GM06990 (cell line): Measurements from ENCODE around the gene NR3C2.

ENCODE experiments used
- DNase-seq: peaks from one replicate; pipeline ENCODE4 v3.0.0-alpha.2; 2011; ENCODE audit not compliant: insufficient read length; ENCODE audit errors: extremely low read depth
- H3K27me3 ChIP-seq: replicated peaks from 2 replicates; pipeline ENCODE4 v1.6.0; 2011; ENCODE audit warnings: low read length; ENCODE audit not compliant: control insufficient read depth, insufficient read depth
- H3K36me3 ChIP-seq: 2 replicates; pipeline ENCODE4 v1.5.1; 2011; ENCODE audit warnings: low read length; ENCODE audit not compliant: control insufficient read depth, insufficient read depth
- H3K4me3 ChIP-seq: replicated peaks from 2 replicates; pipeline ENCODE4 v1.5.1; 2011; ENCODE audit warnings: low read depth, mild to moderate bottlenecking, control low read depth, low read length
- TF ChIP-seq, protein P1 (sequence below): IDR thresholded peaks from 2 replicates; pipeline ENCODE4 v1.5.1; 2011; ENCODE audit warnings: low read length, control low read depth, mild to moderate bottlenecking, inconsistent platforms; ENCODE audit not compliant: insufficient read depth, poor library complexity, severe bottlenecking

The NR3C2 gene

DNA sequence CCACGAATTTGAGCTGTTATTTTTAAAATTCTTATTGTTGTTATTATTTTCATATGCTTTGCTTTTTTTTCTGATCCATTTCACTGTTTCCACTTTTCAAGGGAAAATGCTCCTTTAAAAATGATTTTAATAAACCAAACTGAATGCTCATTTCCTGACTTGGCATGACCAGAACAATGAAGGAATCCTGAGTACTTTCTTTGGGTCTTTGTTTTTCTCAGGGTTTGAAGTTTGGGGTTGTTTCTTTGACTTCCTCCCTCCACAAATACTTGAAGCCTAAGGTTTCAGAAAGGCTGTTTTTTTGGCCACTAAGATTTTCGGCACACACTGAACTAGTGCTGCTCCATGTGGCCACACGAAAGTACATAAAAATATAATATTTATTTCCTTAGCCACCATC, 171.0 kb downstream of the NR3C2 start:
- no peak for DNase-seq
- H3K27me3 ChIP-seq, result no peaks in the 10 kb centered on the region
- TF ChIP-seq, protein P1, sequence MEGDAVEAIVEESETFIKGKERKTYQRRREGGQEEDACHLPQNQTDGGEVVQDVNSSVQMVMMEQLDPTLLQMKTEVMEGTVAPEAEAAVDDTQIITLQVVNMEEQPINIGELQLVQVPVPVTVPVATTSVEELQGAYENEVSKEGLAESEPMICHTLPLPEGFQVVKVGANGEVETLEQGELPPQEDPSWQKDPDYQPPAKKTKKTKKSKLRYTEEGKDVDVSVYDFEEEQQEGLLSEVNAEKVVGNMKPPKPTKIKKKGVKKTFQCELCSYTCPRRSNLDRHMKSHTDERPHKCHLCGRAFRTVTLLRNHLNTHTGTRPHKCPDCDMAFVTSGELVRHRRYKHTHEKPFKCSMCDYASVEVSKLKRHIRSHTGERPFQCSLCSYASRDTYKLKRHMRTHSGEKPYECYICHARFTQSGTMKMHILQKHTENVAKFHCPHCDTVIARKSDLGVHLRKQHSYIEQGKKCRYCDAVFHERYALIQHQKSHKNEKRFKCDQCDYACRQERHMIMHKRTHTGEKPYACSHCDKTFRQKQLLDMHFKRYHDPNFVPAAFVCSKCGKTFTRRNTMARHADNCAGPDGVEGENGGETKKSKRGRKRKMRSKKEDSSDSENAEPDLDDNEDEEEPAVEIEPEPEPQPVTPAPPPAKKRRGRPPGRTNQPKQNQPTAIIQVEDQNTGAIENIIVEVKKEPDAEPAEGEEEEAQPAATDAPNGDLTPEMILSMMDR, result no peak

DNA sequence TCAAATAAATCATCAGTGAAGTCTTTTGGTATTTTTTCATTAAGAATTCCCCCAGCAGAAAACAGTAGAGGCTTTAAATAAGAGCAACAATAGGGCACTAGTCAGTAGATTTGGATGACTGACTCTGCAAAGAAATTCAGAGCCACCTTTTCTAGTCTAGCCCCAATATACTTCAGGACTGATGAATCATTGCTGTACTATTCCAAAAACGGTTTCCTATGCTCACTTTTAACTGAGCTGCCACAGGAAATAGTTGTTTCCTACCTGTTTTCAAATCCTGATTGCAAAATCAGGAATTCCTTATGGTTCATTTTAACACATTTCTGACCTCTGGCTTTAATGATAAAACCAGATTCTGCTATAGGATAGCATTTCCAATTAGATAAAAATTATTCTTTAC, 171.6 kb downstream of the NR3C2 start:
- TF ChIP-seq, protein P1, result no peak
- DNase-seq, result no peak
- no peaks in the 10 kb centered on the region for H3K27me3 ChIP-seq
- no peaks in the 10 kb centered on the region for H3K36me3 ChIP-seq
- H3K4me3 ChIP-seq, result no peak overlapping the region

More for the DNA sequence above, 171.0 kb downstream of the NR3C2 start:
- H3K36me3 ChIP-seq, result no peaks in the 10 kb centered on the region
- no peak overlapping the region for H3K4me3 ChIP-seq

DNA sequence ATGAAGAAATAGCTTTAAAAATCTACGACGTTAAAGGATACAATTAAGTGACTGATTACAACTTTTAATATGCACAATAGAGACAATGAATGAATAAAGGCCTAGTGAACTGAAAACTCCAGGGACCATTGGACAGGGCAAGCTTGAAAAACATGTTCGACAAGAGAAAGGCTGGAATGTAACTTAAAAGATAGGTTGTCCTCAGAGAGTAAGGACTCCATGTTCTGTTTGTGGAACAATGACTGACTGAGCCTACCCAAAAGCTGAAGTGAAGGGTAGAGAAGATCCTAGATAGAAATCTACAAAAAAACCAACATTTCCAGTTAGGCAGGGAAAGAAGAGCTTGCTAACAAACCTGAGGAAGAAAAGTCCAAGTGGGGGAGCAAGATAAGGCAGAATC, 173.4 kb downstream of the NR3C2 start:
- TF ChIP-seq, protein P1, result no peak

DNA sequence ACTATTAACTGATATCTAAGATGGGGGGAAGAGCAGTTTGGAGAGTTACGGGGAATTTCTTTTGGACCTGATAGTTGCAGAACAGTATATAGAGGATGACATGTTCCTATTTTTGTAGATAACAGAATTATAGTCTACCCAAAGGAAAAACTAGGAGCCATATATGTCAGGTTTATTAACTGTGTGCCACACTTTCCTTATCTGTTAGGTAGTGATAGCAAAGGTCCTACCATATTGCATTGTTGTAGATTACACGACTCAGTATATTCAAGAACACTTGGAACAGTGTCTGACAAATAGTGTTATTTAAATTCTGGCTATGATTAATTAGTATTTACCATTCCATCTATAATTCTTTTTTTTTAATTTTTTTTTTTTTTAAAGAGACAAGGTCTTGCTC, 175.3 kb downstream of the NR3C2 start:
- Histone ChIP-seq H3K36me3 (no peaks in the 10 kb centered on the region), H3K27me3 (no peaks in the 10 kb centered on the region), H3K4me3 (no peak overlapping the region)
- no peak for DNase-seq
- TF ChIP-seq, protein P1, result no peak

More for the DNA sequence above, 173.4 kb downstream of the NR3C2 start:
- H3K36me3 ChIP-seq, result no peaks in the 10 kb centered on the region
- no peak overlapping the region for H3K4me3 ChIP-seq
- no peak for DNase-seq
- no peaks in the 10 kb centered on the region for H3K27me3 ChIP-seq

DNA sequence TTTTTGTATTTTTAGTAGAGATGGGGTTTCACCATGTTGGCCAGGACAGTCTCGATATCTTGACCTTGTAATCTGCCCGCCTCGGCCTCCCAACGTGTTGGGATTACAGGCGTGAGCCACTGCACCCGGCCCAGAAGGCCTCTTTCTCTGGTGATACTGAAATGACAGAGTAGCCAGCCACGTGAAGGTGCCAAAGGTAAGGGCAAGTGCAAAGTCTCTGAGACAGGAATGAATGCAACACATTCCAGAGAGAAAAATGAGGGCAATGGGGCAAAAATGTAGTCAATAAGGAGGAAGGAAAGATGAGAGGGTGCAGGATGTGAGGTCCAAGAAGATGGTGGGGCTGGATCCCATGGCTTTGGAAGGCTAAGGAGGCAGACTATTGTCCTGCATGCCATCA, 176.0 kb downstream of the NR3C2 start:
- H3K4me3 ChIP-seq, result no peak overlapping the region
- H3K36me3 ChIP-seq, result no peaks in the 10 kb centered on the region
- TF ChIP-seq, protein P1, result no peak
- no peaks in the 10 kb centered on the region for H3K27me3 ChIP-seq
- DNase-seq, result no peak

DNA sequence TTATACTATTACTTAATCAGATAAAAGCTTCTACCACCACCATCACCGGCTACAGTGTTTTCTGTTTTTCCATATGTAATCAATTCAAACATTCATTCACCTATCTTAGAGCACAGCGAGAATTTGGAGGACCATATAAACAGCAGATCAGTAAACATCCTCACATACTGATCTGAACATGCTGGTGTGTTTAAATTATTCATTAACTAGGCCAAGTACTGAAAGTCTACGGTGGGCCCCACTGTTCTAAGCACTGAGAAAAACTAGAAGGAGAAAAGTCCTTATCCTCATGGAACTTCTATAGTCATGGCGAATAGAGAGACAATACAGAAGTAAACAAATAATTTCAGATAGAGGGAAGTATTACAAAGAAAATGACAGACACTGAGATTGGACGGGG, 176.6 kb downstream of the NR3C2 start:
- Histone ChIP-seq H3K4me3 (no peak overlapping the region), H3K36me3 (no peaks in the 10 kb centered on the region), H3K27me3 (no peaks in the 10 kb centered on the region)
- TF ChIP-seq, protein P1, result no peak
- DNase-seq, result no peak
